HEK293 (cell line): Measurements from ENCODE around the gene B3GNT8.

Source experiments
- CTCF ChIA-PET: fragments of 350-600 bp; formaldehyde crosslinking; extraction: SDS; loops from one replicate; lab custom pipeline; 2021; ENCODE audit warnings: antibody characterized with exemption; lab: Yijun Ruan, JAX
- POLR2A ChIA-PET: fragments of 300-600 bp; formaldehyde crosslinking; extraction: SDS; loops from one replicate; lab custom pipeline; 2020; ENCODE audit warnings: antibody characterized with exemption, inconsistent platforms; lab: Yijun Ruan, JAX
- H3K27ac ChIP-seq: fragments of 200-500 bp; sonication (Bioruptor generic); 2 replicates; pipeline ENCODE4 v1.5.1; 2014; ENCODE audit warnings: low read depth, low read length, control low read depth, inconsistent platforms; ENCODE audit errors: extremely low read depth
- H3K36me3 ChIP-seq, 2 experiments: fragments of 200-500 bp in 1 of 2; sonication (Bioruptor generic) in 1 of 2; 1 replicate in 1 of 2; 2 replicates in 1 of 2; pipeline ENCODE4 v1.5.1; 2014 to 2017; ENCODE audit warnings: inconsistent platforms in 2 of 2, low read length in 2 of 2; ENCODE audit not compliant: control insufficient read depth in 2 of 2, insufficient read depth in 1 of 2
- H3K4me1 ChIP-seq: fragments of 200-500 bp; sonication (Bioruptor generic); 2 replicates; pipeline ENCODE4 v1.5.1; 2014; ENCODE audit warnings: mild to moderate bottlenecking, low read length, inconsistent platforms; ENCODE audit not compliant: control insufficient read depth, insufficient read depth
- H3K4me3 ChIP-seq: 2 replicates; pipeline ENCODE4 v1.5.1; 2011; ENCODE audit warnings: low read depth, mild to moderate bottlenecking, control low read depth, low read length, moderate library complexity
- H3K9me3 ChIP-seq: fragments of 200-500 bp; sonication (Bioruptor generic); 2 replicates; pipeline ENCODE4 v1.5.1; 2014; ENCODE audit warnings: low read depth, low read length, inconsistent platforms; ENCODE audit not compliant: control insufficient read depth, insufficient read depth
- FEZF1 ChIP-seq: fragments of 450-650 bp; formaldehyde crosslinking; IDR thresholded peaks from 2 replicates; pipeline ENCODE4 v1.5.1; 2016; ENCODE audit warnings: missing biosample characterization, missing genetic modification characterization
- KLF1 ChIP-seq: fragments of 450-650 bp; formaldehyde crosslinking; IDR thresholded peaks from 2 replicates; pipeline ENCODE4 v1.5.1; 2016; ENCODE audit warnings: missing biosample characterization, missing genetic modification characterization
- TRIM28 ChIP-seq: IDR thresholded peaks from 2 replicates; pipeline ENCODE4 v1.6.1; 2011; ENCODE audit warnings: low read length, control low read depth, borderline replicate concordance
- ZBTB17 ChIP-seq: fragments of 450-650 bp; formaldehyde crosslinking; IDR thresholded peaks from 2 replicates; pipeline ENCODE4 v1.5.1; 2016; ENCODE audit warnings: missing biosample characterization, missing genetic modification characterization
- ZBTB7A ChIP-seq: fragments of 450-650 bp; formaldehyde crosslinking; IDR thresholded peaks from 2 replicates; pipeline ENCODE4 v1.5.1; 2016; ENCODE audit warnings: low read depth, missing biosample characterization, missing genetic modification characterization
- ZBTB8A ChIP-seq: fragments of 450-650 bp; formaldehyde crosslinking; IDR thresholded peaks from 2 replicates; pipeline ENCODE4 v1.5.1; 2016; ENCODE audit warnings: missing biosample characterization, missing genetic modification characterization
- ZFP69B ChIP-seq: fragments of 450-650 bp; formaldehyde crosslinking; IDR thresholded peaks from 2 replicates; pipeline ENCODE4 v1.5.1; 2016; ENCODE audit warnings: missing biosample characterization, missing genetic modification characterization
- ZNF175 ChIP-seq: fragments of 450-650 bp; formaldehyde crosslinking; IDR thresholded peaks from 2 replicates; pipeline ENCODE4 v1.5.1; 2016; ENCODE audit warnings: missing biosample characterization, missing genetic modification characterization
- ZNF23 ChIP-seq: fragments of 450-650 bp; formaldehyde crosslinking; IDR thresholded peaks from 2 replicates; pipeline ENCODE4 v1.5.1; 2016; ENCODE audit warnings: missing biosample characterization, missing genetic modification characterization, borderline replicate concordance
- ZNF274 ChIP-seq, 2 experiments: fragments of 200-500 bp in 1 of 2; fragments of 450-650 bp in 1 of 2; sonication (Bioruptor generic) in 1 of 2; formaldehyde crosslinking in 1 of 2; IDR thresholded peaks; 2 replicates each; pipeline versions ENCODE4 v1.5.1 to v1.6.1; 2014 to 2016; ENCODE audit warnings: borderline replicate concordance in 1 of 2, inconsistent platforms in 1 of 2, low read length in 1 of 2, missing biosample characterization in 1 of 2, missing genetic modification characterization in 1 of 2
- ZNF302 ChIP-seq: fragments of 450-650 bp; formaldehyde crosslinking; IDR thresholded peaks from 2 replicates; pipeline ENCODE4 v1.5.1; 2016; ENCODE audit warnings: missing biosample characterization, missing genetic modification characterization, low read depth
- ZNF354C ChIP-seq: fragments of 450-650 bp; formaldehyde crosslinking; IDR thresholded peaks from 2 replicates; pipeline ENCODE4 v1.5.1; 2016; ENCODE audit warnings: missing biosample characterization, missing genetic modification characterization, low read depth, borderline replicate concordance
- ZNF391 ChIP-seq: fragments of 450-650 bp; formaldehyde crosslinking; IDR thresholded peaks from 2 replicates; pipeline ENCODE4 v1.5.1; 2016; ENCODE audit warnings: low read depth, missing biosample characterization, missing genetic modification characterization, borderline replicate concordance
- ZNF394 ChIP-seq: fragments of 450-650 bp; formaldehyde crosslinking; IDR thresholded peaks from 2 replicates; pipeline ENCODE4 v1.5.1; 2016; ENCODE audit warnings: missing biosample characterization, missing genetic modification characterization, mild to moderate bottlenecking, moderate library complexity, borderline replicate concordance
- ZNF433 ChIP-seq: fragments of 450-650 bp; formaldehyde crosslinking; IDR thresholded peaks from 2 replicates; pipeline ENCODE4 v1.5.1; 2016; ENCODE audit warnings: missing biosample characterization, missing genetic modification characterization, low read depth
- ZNF530 ChIP-seq: fragments of 450-650 bp; formaldehyde crosslinking; IDR thresholded peaks from 2 replicates; pipeline ENCODE4 v1.5.1; 2016; ENCODE audit warnings: low read depth, missing biosample characterization, missing genetic modification characterization
- ZNF548 ChIP-seq: fragments of 450-650 bp; formaldehyde crosslinking; IDR thresholded peaks from 2 replicates; pipeline ENCODE4 v1.5.1; 2016; ENCODE audit warnings: missing biosample characterization, missing genetic modification characterization
- ZNF624 ChIP-seq: fragments of 450-650 bp; formaldehyde crosslinking; IDR thresholded peaks from 2 replicates; pipeline ENCODE4 v1.5.1; 2017; ENCODE audit warnings: missing biosample characterization, missing genetic modification characterization
- ZNF658 ChIP-seq: fragments of 450-650 bp; formaldehyde crosslinking; IDR thresholded peaks from 2 replicates; pipeline ENCODE4; 2016; ENCODE audit warnings: missing biosample characterization, missing genetic modification characterization
- ZNF785 ChIP-seq: fragments of 450-650 bp; formaldehyde crosslinking; IDR thresholded peaks from 2 replicates; pipeline ENCODE4 v1.5.1; 2016; ENCODE audit warnings: missing biosample characterization, missing genetic modification characterization
- ZNF837 ChIP-seq: fragments of 450-650 bp; formaldehyde crosslinking; IDR thresholded peaks from 2 replicates; pipeline ENCODE4 v1.5.1; 2016; ENCODE audit warnings: missing biosample characterization, missing genetic modification characterization
- TF ChIP-seq, protein P1 (sequence below): fragments of 450-650 bp; formaldehyde crosslinking; IDR thresholded peaks from 2 replicates; pipeline ENCODE4 v1.5.1; 2016; ENCODE audit warnings: missing biosample characterization, missing genetic modification characterization
- TF ChIP-seq, protein P2 (sequence below): fragments of 450-650 bp; formaldehyde crosslinking; IDR thresholded peaks from 2 replicates; pipeline ENCODE4 v1.5.1; 2016; ENCODE audit warnings: missing biosample characterization, missing genetic modification characterization
- TF ChIP-seq, protein P3 (sequence below): fragments of 450-650 bp; formaldehyde crosslinking; conservative IDR thresholded peaks from 2 replicates; pipeline ENCODE4 v1.5.1; 2016; ENCODE audit warnings: low read depth, missing biosample characterization, missing genetic modification characterization
- TF ChIP-seq, protein P4 (sequence below): fragments of 450-650 bp; formaldehyde crosslinking; IDR thresholded peaks from 2 replicates; pipeline ENCODE4 v1.5.1; 2016; ENCODE audit warnings: missing biosample characterization, missing genetic modification characterization
- TF ChIP-seq, protein P5 (sequence below): fragments of 450-650 bp; formaldehyde crosslinking; IDR thresholded peaks from 2 replicates; pipeline ENCODE4 v1.5.1; 2016; ENCODE audit warnings: missing biosample characterization, missing genetic modification characterization

B3GNT8 gene

DNA sequence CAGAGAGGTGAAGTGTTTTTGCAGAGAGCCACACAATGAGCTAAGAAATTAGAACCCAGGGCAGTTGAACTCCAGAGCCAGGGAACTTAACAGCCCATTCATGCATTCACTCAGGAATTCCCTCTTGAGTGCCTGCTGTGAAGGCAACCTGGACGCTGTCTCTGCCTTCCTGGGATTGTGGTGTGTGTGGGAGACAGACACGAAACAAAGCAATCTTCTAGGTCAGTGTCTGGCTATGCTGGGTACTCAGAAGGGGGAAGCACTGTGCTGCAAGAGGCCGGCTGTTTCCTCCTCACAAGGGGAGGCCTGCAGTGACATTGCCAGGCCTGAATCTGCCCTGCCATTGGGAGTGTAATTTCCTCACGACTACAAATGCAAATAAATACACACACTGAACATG is 19.9 kb downstream of the B3GNT8 start:
- Histone ChIP-seq H3K9me3 (no peaks in the 10 kb centered on the region), H3K4me1 (peaks cover 5% of the 10 kb centered on the region; the same call in 1 of the 2 replicates), H3K4me3 (no peak overlapping the region), H3K36me3 (no peaks in the 10 kb centered on the region; a peak in 1 of 3 replicates), H3K27ac (0 out of 2 replicates have a peak overlapping the region, but pooled peaks have one; percentile 34)
- ChIA-PET POLR2A (no interaction called here), CTCF (interaction anchor here (0.6 to 1.5 kb wide), 2 partner anchors 32 to 247 kb away, joined by 3 to 4 read pairs; no protein-coding TSS in a partner anchor)
- TF ChIP-seq ZNF23 (tag by site-specific recombination) (no peak), ZNF175 (tag by site-specific recombination) (no peak), KLF1 (tag by site-specific recombination) (no peak), TRIM28 (no peak), ZNF785 (tag by site-specific recombination) (no peak), ZFP69B (no peak), ZNF624 (tag by site-specific recombination) (no peak), FEZF1 (tag by site-specific recombination) (no peak), ZNF302 (tag by site-specific recombination) (no peak), ZBTB8A (tag by site-specific recombination) (no peak), ZNF394 (no peak), ZNF274 (IDR thresholded peaks at IDR 0.05; ENCODE audit: low read length) (no peak), ZNF274 (tag by site-specific recombination; IDR thresholded peaks at IDR 0.05; ENCODE audit: borderline replicate concordance) (no peak), ZNF837 (tag by site-specific recombination) (no peak), ZNF530 (tag by site-specific recombination) (no peak), ZNF433 (tag by site-specific recombination) (no peak), ZNF391 (no peak), ZBTB7A (tag by site-specific recombination) (no peak)
- TF ChIP-seq, protein P1, sequence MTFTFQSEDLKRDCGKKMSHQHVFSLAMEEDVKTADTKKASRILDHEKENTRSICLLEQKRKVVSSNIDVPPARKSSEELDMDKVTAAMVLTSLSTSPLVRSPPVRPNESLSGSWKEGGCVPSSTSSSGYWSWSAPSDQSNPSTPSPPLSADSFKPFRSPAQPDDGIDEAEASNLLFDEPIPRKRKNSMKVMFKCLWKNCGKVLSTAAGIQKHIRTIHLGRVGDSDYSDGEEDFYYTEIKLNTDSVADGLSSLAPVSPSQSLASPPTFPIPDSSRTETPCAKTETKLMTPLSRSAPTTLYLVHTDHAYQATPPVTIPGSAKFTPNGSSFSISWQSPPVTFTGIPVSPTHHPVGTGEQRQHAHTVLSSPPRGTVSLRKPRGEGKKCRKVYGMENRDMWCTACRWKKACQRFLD, result no peak
- TF ChIP-seq, protein P2, sequence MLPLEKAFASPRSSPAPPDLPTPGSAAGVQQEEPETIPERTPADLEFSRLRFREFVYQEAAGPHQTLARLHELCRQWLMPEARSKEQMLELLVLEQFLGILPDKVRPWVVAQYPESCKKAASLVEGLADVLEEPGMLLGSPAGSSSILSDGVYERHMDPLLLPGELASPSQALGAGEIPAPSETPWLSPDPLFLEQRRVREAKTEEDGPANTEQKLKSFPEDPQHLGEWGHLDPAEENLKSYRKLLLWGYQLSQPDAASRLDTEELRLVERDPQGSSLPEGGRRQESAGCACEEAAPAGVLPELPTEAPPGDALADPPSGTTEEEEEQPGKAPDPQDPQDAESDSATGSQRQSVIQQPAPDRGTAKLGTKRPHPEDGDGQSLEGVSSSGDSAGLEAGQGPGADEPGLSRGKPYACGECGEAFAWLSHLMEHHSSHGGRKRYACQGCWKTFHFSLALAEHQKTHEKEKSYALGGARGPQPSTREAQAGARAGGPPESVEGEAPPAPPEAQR (tag by site-specific recombination), result no peak

DNA sequence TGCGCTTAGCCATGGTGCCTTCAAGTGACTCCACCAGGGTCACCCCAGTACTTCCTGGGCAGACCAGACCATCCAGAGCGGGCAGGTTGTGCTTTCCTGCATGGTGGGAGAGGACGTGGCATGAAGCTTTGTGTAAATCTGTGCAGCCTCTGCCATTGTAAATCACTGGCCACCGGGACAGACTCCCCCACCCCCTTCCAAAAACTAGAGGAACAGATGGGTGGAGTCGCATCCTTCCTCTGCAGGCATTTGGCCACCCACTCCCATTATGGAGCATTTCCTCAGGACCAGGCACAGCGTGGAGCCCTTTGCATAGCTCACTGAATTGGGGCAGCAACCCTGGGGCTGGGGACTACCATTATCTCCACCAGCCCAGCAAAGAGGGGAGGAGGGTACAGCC is 21.4 kb downstream of the B3GNT8 start:
- Histone ChIP-seq H3K4me1 (peaks cover 5% of the 10 kb centered on the region; the same call in 1 of the 2 replicates), H3K27ac (no peak overlapping the region), H3K4me3 (no peak overlapping the region), H3K9me3 (no peaks in the 10 kb centered on the region), H3K36me3 (no peaks in the 10 kb centered on the region; a peak in 1 of 3 replicates)
- POLR2A ChIA-PET, result interaction anchor here (0.6 to 1.7 kb wide), 3 partner anchors 23 to 42 kb away, joined by 3 to 5 read pairs (median 3); partner anchors contain the start of genes B9D2 and DMAC2
- TF ChIP-seq, protein P3, sequence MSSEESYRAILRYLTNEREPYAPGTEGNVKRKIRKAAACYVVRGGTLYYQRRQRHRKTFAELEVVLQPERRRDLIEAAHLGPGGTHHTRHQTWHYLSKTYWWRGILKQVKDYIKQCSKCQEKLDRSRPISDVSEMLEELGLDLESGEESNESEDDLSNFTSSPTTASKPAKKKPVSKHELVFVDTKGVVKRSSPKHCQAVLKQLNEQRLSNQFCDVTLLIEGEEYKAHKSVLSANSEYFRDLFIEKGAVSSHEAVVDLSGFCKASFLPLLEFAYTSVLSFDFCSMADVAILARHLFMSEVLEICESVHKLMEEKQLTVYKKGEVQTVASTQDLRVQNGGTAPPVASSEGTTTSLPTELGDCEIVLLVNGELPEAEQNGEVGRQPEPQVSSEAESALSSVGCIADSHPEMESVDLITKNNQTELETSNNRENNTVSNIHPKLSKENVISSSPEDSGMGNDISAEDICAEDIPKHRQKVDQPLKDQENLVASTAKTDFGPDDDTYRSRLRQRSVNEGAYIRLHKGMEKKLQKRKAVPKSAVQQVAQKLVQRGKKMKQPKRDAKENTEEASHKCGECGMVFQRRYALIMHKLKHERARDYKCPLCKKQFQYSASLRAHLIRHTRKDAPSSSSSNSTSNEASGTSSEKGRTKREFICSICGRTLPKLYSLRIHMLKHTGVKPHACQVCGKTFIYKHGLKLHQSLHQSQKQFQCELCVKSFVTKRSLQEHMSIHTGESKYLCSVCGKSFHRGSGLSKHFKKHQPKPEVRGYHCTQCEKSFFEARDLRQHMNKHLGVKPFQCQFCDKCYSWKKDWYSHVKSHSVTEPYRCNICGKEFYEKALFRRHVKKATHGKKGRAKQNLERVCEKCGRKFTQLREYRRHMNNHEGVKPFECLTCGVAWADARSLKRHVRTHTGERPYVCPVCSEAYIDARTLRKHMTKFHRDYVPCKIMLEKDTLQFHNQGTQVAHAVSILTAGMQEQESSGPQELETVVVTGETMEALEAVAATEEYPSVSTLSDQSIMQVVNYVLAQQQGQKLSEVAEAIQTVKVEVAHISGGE (tag by site-specific recombination), result no peak
- TF ChIP-seq, protein P4, sequence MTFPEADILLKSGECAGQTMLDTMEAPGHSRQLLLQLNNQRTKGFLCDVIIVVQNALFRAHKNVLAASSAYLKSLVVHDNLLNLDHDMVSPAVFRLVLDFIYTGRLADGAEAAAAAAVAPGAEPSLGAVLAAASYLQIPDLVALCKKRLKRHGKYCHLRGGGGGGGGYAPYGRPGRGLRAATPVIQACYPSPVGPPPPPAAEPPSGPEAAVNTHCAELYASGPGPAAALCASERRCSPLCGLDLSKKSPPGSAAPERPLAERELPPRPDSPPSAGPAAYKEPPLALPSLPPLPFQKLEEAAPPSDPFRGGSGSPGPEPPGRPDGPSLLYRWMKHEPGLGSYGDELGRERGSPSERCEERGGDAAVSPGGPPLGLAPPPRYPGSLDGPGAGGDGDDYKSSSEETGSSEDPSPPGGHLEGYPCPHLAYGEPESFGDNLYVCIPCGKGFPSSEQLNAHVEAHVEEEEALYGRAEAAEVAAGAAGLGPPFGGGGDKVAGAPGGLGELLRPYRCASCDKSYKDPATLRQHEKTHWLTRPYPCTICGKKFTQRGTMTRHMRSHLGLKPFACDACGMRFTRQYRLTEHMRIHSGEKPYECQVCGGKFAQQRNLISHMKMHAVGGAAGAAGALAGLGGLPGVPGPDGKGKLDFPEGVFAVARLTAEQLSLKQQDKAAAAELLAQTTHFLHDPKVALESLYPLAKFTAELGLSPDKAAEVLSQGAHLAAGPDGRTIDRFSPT, result no peak
- TF ChIP-seq, protein P5, sequence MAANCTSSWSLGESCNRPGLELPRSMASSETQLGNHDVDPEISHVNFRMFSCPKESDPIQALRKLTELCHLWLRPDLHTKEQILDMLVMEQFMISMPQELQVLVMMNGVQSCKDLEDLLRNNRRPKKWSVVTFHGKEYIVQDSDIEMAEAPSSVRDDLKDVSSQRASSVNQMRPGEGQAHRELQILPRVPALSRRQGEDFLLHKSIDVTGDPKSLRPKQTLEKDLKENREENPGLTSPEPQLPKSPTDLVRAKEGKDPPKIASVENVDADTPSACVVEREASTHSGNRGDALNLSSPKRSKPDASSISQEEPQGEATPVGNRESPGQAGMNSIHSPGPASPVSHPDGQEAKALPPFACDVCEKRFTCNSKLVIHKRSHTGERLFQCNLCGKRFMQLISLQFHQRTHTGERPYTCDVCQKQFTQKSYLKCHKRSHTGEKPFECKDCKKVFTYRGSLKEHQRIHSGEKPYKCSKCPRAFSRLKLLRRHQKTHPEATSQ (tag by site-specific recombination), result no peak
- TF ChIP-seq ZNF658 (tag by site-specific recombination) (no peak), ZNF354C (tag by site-specific recombination) (no peak), ZBTB17 (tag by site-specific recombination) (no peak), ZNF548 (tag by site-specific recombination) (no peak), FEZF1 (tag by site-specific recombination) (no peak)
- CTCF ChIA-PET, result interaction anchor here (1.5 to 1.6 kb wide), 2 partner anchors 43 to 158 kb away, joined by 3 to 6 read pairs; no protein-coding TSS in a partner anchor
